ENCODE results near the gene TBC1D2. TPM values are rescaled to one million over a fixed set of nuclear protein-coding genes. Genes with fewer than 3 reads are reported as not detected.

Gene TBC1D2
- total RNA-seq, 1 donor: 114 TPM

GRCh38 chr9:98227883-98228282 lies 27.6 kb downstream of the TBC1D2 start:
- no peak overlapping the region for H3K4me2 ChIP-seq (ENCODE audit: insufficient read depth, low read length)
- no peak overlapping the region for H2AFZ ChIP-seq (ENCODE audit: low read length)
- TF ChIP-seq, protein P1, sequence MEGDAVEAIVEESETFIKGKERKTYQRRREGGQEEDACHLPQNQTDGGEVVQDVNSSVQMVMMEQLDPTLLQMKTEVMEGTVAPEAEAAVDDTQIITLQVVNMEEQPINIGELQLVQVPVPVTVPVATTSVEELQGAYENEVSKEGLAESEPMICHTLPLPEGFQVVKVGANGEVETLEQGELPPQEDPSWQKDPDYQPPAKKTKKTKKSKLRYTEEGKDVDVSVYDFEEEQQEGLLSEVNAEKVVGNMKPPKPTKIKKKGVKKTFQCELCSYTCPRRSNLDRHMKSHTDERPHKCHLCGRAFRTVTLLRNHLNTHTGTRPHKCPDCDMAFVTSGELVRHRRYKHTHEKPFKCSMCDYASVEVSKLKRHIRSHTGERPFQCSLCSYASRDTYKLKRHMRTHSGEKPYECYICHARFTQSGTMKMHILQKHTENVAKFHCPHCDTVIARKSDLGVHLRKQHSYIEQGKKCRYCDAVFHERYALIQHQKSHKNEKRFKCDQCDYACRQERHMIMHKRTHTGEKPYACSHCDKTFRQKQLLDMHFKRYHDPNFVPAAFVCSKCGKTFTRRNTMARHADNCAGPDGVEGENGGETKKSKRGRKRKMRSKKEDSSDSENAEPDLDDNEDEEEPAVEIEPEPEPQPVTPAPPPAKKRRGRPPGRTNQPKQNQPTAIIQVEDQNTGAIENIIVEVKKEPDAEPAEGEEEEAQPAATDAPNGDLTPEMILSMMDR (IDR thresholded peaks at IDR 0.05; ENCODE audit: extremely low read depth, low read depth, low read length): no peak
- no peaks in the 10 kb centered on the region for H3K27me3 ChIP-seq (ENCODE audit: insufficient read depth, low read length)
- peaks cover 76% of the 10 kb centered on the region for H3K36me3 ChIP-seq (ENCODE audit: insufficient read depth, low read length)
- peaks cover 35% of the 10 kb centered on the region for H3K4me1 ChIP-seq (ENCODE audit: insufficient read depth, low read length)
- H3K27ac ChIP-seq (ENCODE audit: low read depth, low read length): no peak overlapping the region
- no peaks in the 10 kb centered on the region for H4K20me1 ChIP-seq (ENCODE audit: insufficient read depth, low read length)
- peaks cover 15% of the 10 kb centered on the region for H3K79me2 ChIP-seq (ENCODE audit: insufficient read depth, low read length)
- no peaks in the 10 kb centered on the region for H3K9me3 ChIP-seq (ENCODE audit: low read depth, low read length)
- DNase-seq (ENCODE audit: insufficient read length, low spot score, missing footprints): no peak
- H3K4me3 ChIP-seq (ENCODE audit: insufficient read depth, low read length): no peak overlapping the region

DNA sequence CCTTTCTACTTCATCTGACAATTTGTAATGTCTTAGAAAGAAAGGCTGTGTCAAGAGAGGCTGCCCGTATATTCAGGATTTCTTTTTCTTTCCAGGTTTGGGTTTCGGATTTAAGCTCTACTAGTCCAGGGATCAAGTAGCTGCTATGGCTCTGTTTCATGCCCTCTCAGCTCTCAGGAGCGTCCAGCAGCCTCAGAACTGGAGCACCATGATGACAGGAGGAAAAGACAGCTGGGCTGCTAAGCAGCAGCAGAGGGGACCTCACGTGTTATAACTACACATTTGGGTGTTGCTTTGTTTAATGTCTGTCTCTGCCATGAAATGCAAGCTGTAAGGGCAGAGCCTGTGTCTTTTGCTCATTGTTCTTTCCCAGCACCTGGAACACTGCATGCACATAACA lies 28.5 kb downstream of the TBC1D2 start:
- Histone ChIP-seq H3K4me3 (ENCODE audit: insufficient read depth, low read length) (no peak overlapping the region), H3K27ac (ENCODE audit: low read depth, low read length) (no peak overlapping the region), H4K20me1 (ENCODE audit: insufficient read depth, low read length) (no peaks in the 10 kb centered on the region), H2AFZ (ENCODE audit: low read length) (no peak overlapping the region), H3K9me3 (ENCODE audit: low read depth, low read length) (no peaks in the 10 kb centered on the region), H3K36me3 (ENCODE audit: insufficient read depth, low read length) (peaks cover 79% of the 10 kb centered on the region), H3K27me3 (ENCODE audit: insufficient read depth, low read length) (no peaks in the 10 kb centered on the region), H3K4me1 (ENCODE audit: insufficient read depth, low read length) (peaks cover 35% of the 10 kb centered on the region), H3K79me2 (ENCODE audit: insufficient read depth, low read length) (peaks cover 18% of the 10 kb centered on the region), H3K4me2 (ENCODE audit: insufficient read depth, low read length) (no peak overlapping the region)
- no peak for DNase-seq (ENCODE audit: insufficient read length, low spot score, missing footprints)
- TF ChIP-seq, protein P1 (IDR thresholded peaks at IDR 0.05; ENCODE audit: extremely low read depth, low read depth, low read length): no peak

DNA sequence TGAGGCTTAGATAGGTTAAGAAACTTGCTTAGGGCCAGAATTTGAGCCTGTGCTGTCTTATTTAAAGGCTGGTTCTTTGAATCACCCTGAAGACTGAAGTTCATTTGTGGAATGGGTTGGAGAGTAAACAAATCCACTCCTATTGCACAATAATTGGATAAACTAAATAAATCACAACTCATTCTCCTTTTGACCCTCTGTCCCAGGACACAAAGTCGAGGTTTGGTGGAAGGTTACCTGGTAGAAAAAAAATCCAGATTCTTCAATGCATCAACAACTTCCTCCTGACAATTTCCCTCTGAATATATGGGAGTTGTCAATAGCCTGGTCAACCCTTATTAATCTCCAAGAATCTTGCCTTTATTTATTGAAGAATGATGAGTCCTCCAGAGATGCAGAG lies 28.9 kb downstream of the TBC1D2 start:
- Histone ChIP-seq H3K4me2 (ENCODE audit: insufficient read depth, low read length) (no peak overlapping the region), H3K4me3 (ENCODE audit: insufficient read depth, low read length) (no peak overlapping the region), H3K27me3 (ENCODE audit: insufficient read depth, low read length) (no peaks in the 10 kb centered on the region), H3K4me1 (ENCODE audit: insufficient read depth, low read length) (peaks cover 33% of the 10 kb centered on the region), H3K36me3 (ENCODE audit: insufficient read depth, low read length) (peaks cover 80% of the 10 kb centered on the region), H3K9me3 (ENCODE audit: low read depth, low read length) (no peaks in the 10 kb centered on the region), H3K27ac (ENCODE audit: low read depth, low read length) (peak overlapping the region; percentile 96), H4K20me1 (ENCODE audit: insufficient read depth, low read length) (no peaks in the 10 kb centered on the region), H2AFZ (ENCODE audit: low read length) (no peak overlapping the region), H3K79me2 (ENCODE audit: insufficient read depth, low read length) (peaks cover 19% of the 10 kb centered on the region)
- DNase-seq (ENCODE audit: insufficient read length, low spot score, missing footprints): no peak
- TF ChIP-seq, protein P1 (IDR thresholded peaks at IDR 0.05; ENCODE audit: extremely low read depth, low read depth, low read length): no peak

GRCh38 chr9:98225015-98225442 lies 30.4 kb downstream of the TBC1D2 start:
- Histone ChIP-seq H2AFZ (ENCODE audit: low read length) (no peak overlapping the region), H3K79me2 (ENCODE audit: insufficient read depth, low read length) (peaks cover 16% of the 10 kb centered on the region), H3K9me3 (ENCODE audit: low read depth, low read length) (no peaks in the 10 kb centered on the region), H3K27ac (ENCODE audit: low read depth, low read length) (peak overlapping the region; percentile 96), H3K36me3 (ENCODE audit: insufficient read depth, low read length) (peaks cover 80% of the 10 kb centered on the region), H3K4me1 (ENCODE audit: insufficient read depth, low read length) (peaks cover 31% of the 10 kb centered on the region), H3K27me3 (ENCODE audit: insufficient read depth, low read length) (no peaks in the 10 kb centered on the region), H3K4me3 (ENCODE audit: insufficient read depth, low read length) (no peak overlapping the region), H4K20me1 (ENCODE audit: insufficient read depth, low read length) (no peaks in the 10 kb centered on the region), H3K4me2 (ENCODE audit: insufficient read depth, low read length) (no peak overlapping the region)
- DNase-seq (ENCODE audit: insufficient read length, low spot score, missing footprints): no peak
- TF ChIP-seq, protein P1 (IDR thresholded peaks at IDR 0.05; ENCODE audit: extremely low read depth, low read depth, low read length): no peak

Data from osteoblast (primary cell).